GM18505 (cell line): ENCODE results near the gene DOK6.

ENCODE experiments used
- ATAC-seq: cut with Tn5 transposase; IDR thresholded peaks from one replicate; pipeline ENCODE4 v1.9.1; 2021; ENCODE audit not compliant: unreplicated experiment
- POLR2A ChIP-seq: IDR thresholded peaks from 4 replicates; pipeline ENCODE4 v1.6.1; 2011; ENCODE audit warnings: borderline replicate concordance; ENCODE audit not compliant: insufficient read depth, insufficient read length; ENCODE audit errors: extremely low read depth

DOK6 gene

GRCh38 chr18:69718912-69719547, 318.3 kb downstream of the DOK6 start:
- no peak for TF ChIP-seq POLR2A
- no peak for ATAC-seq

GRCh38 chr18:69720422-69720821, 319.7 kb downstream of the DOK6 start:
- ATAC-seq, result no peak
- no peak for TF ChIP-seq POLR2A

- no peak for ATAC-seq
Observed at GRCh38 chr18:69723434-69723833, 322.7 kb downstream of the DOK6 start.

GRCh38 chr18:69725009-69725408, 324.3 kb downstream of the DOK6 start:
- no peak for TF ChIP-seq POLR2A
- ATAC-seq, result no peak

More at GRCh38 chr18:69723434-69723833, 322.7 kb downstream of the DOK6 start:
- no peak for TF ChIP-seq POLR2A

GRCh38 chr18:69725855-69726508, 325.3 kb downstream of the DOK6 start:
- ATAC-seq, result no peak

GRCh38 chr18:69727912-69728572, 327.4 kb downstream of the DOK6 start:
- ATAC-seq, result no peak
- TF ChIP-seq POLR2A, result no peak

More at GRCh38 chr18:69725855-69726508, 325.3 kb downstream of the DOK6 start:
- TF ChIP-seq POLR2A, result no peak

GRCh38 chr18:69730664-69731063, 330.0 kb downstream of the DOK6 start:
- no peak for TF ChIP-seq POLR2A
- ATAC-seq, result no peak

- no peak for ATAC-seq
- TF ChIP-seq POLR2A, result no peak
Observed at GRCh38 chr18:69734536-69734935, 333.8 kb downstream of the DOK6 start.

GRCh38 chr18:69736730-69737129, 336.0 kb downstream of the DOK6 start:
- no peak for TF ChIP-seq POLR2A
- no peak for ATAC-seq

GRCh38 chr18:69737851-69738250, 337.2 kb downstream of the DOK6 start:
- no peak for TF ChIP-seq POLR2A
- ATAC-seq, result no peak

GRCh38 chr18:69747388-69747787, 346.7 kb downstream of the DOK6 start:
- TF ChIP-seq POLR2A, result no peak
- ATAC-seq, result no peak

GRCh38 chr18:69752737-69753380, 352.2 kb downstream of the DOK6 start:
- ATAC-seq, result no peak
- no peak for TF ChIP-seq POLR2A

- TF ChIP-seq POLR2A, result no peak
- no peak for ATAC-seq
Observed at GRCh38 chr18:69754108-69754507, 353.4 kb downstream of the DOK6 start.
